ENCODE results near the gene GCG. TPM values are rescaled to one million over a fixed set of nuclear protein-coding genes. Genes with fewer than 3 reads are reported as not detected.

Gene GCG
- total and polyA plus RNA-seq, 10 of the 15 experiments (the other 5 are each of a cell fraction or from before 2014, with no cell fraction given) = not detected

DNA sequence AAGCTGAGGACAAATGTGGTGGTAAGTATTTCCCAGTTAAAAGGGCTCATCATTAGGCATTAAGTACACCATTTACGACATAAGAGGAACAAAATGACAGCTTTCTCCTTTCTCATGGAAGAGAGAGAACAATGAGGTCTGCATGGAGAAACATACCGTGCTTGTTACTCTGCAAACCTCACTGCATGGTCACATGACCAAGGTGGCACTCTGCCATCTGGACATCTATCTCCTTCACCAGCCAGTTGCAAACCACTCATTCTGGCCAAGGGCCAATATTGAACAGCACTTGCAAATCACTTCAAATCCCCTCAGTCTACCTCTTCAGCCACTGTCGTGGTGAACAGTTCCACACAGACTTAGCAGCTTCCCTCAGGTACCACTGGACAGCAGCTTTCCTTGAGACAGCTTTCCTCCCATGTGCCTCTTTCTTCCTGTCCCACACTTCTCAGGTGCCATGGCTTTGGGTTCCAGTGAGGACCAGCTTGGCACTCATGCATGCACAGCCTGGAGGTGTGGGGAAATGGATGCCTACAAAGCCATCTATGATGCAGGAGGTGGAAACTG lies 48.5 kb downstream of the GCG start:
- intact Hi-C loops (cut with micrococcal nuclease; ENCODE audit: unreplicated experiment) (no loop called here), in situ Hi-C loops (cut with MboI) (no loop called here)
- H3K79me2 ChIP-seq (ENCODE audit: control insufficient read depth, insufficient read depth, low read length) = no peaks in the 10 kb centered on the region
- ChIA-PET CTCF (interaction anchor here (0.8 to 1.5 kb wide), 5 partner anchors 12 to 231 kb away, joined by 4 to 5 read pairs (median 4); no protein-coding TSS in a partner anchor), RAD21 (ENCODE audit: unreplicated experiment) (no interaction called here), SMC1A (ENCODE audit: uncharacterized antibody, unreplicated experiment) (interaction anchor here (0.6 to 1.4 kb wide), 3 partner anchors 17 to 1705 kb away, joined by 3 read pairs; no protein-coding TSS in a partner anchor), POLR2A (no interaction called here)
- H3K4me2 ChIP-seq (ENCODE audit: control insufficient read depth, insufficient read depth) = no peak overlapping the region
- H2AFZ ChIP-seq (ENCODE audit: control insufficient read depth, low read depth, low read length) = no peak overlapping the region
- no peaks in the 10 kb centered on the region for H3K36me3 ChIP-seq (ENCODE audit: control insufficient read depth in 2 of 2, insufficient read depth in 2 of 2, low read length in 1 of 2)
- H3K27me3 ChIP-seq (replicated peaks in 1 of 2; ENCODE audit: control insufficient read depth in 2 of 2, insufficient read depth in 2 of 2, low read length in 1 of 2) = no peaks in the 10 kb centered on the region; a peak in 1 of 4 replicates
- WGBS (ENCODE audit: insufficient coverage, insufficient replicate concordance, low lambda C conversion rate, missing lambda C conversion rate) = 30% methylated on average over 3 of the region's 3 CpGs
- H4K20me1 ChIP-seq (ENCODE audit: control insufficient read depth, insufficient read depth) = no peaks in the 10 kb centered on the region
- no peaks in the 10 kb centered on the region for H3K4me1 ChIP-seq (ENCODE audit: control insufficient read depth, insufficient read depth, low read length)
- no TSS peak for BruUV-seq (replicated peaks)
- DNase-seq (ENCODE audit: low read depth, low spot score) = no peak
- ATAC-seq = no peak
- no peak overlapping the region for H3K27ac ChIP-seq (ENCODE audit: control insufficient read depth, insufficient read depth)
- no peak overlapping the region for H3K9ac ChIP-seq (ENCODE audit: control insufficient read depth, insufficient read depth, low read length)
- no peak for FAIRE-seq
- no peak overlapping the region for H3K4me3 ChIP-seq
- TF ChIP-seq NFYB (IDR thresholded peaks at IDR 0.05; ENCODE audit: insufficient read depth, low read depth, low read length) (no peak), FOXK2 (IDR thresholded peaks at IDR 0.05) (no peak), SIX5 (IDR thresholded peaks at IDR 0.05; ENCODE audit: low read depth, low read length, severe bottlenecking) (no peak), USF2 (IDR thresholded peaks at IDR 0.05; ENCODE audit: borderline replicate concordance, low read depth, low read length) (no peak), SREBF1 (IDR thresholded peaks at IDR 0.05; ENCODE audit: low read length) (no peak), NR2C2 (IDR thresholded peaks at IDR 0.05; ENCODE audit: borderline replicate concordance, control insufficient read depth, insufficient read length, low read depth) (no peak), SRF (IDR thresholded peaks at IDR 0.05; ENCODE audit: low read depth in 2 of 2, low read length in 2 of 2) (no peak), SMAD5 (IDR thresholded peaks at IDR 0.05; ENCODE audit: low read depth) (no peak)
- TF ChIP-seq, protein P1, sequence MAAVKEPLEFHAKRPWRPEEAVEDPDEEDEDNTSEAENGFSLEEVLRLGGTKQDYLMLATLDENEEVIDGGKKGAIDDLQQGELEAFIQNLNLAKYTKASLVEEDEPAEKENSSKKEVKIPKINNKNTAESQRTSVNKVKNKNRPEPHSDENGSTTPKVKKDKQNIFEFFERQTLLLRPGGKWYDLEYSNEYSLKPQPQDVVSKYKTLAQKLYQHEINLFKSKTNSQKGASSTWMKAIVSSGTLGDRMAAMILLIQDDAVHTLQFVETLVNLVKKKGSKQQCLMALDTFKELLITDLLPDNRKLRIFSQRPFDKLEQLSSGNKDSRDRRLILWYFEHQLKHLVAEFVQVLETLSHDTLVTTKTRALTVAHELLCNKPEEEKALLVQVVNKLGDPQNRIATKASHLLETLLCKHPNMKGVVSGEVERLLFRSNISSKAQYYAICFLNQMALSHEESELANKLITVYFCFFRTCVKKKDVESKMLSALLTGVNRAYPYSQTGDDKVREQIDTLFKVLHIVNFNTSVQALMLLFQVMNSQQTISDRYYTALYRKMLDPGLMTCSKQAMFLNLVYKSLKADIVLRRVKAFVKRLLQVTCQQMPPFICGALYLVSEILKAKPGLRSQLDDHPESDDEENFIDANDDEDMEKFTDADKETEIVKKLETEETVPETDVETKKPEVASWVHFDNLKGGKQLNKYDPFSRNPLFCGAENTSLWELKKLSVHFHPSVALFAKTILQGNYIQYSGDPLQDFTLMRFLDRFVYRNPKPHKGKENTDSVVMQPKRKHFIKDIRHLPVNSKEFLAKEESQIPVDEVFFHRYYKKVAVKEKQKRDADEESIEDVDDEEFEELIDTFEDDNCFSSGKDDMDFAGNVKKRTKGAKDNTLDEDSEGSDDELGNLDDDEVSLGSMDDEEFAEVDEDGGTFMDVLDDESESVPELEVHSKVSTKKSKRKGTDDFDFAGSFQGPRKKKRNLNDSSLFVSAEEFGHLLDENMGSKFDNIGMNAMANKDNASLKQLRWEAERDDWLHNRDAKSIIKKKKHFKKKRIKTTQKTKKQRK (IDR thresholded peaks at IDR 0.05; ENCODE audit: low read depth, low read length) = no peak
- TF ChIP-seq, protein P2, sequence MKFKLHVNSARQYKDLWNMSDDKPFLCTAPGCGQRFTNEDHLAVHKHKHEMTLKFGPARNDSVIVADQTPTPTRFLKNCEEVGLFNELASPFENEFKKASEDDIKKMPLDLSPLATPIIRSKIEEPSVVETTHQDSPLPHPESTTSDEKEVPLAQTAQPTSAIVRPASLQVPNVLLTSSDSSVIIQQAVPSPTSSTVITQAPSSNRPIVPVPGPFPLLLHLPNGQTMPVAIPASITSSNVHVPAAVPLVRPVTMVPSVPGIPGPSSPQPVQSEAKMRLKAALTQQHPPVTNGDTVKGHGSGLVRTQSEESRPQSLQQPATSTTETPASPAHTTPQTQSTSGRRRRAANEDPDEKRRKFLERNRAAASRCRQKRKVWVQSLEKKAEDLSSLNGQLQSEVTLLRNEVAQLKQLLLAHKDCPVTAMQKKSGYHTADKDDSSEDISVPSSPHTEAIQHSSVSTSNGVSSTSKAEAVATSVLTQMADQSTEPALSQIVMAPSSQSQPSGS (IDR thresholded peaks at IDR 0.05; ENCODE audit: low read length) = no peak
- TF ChIP-seq, protein P3, sequence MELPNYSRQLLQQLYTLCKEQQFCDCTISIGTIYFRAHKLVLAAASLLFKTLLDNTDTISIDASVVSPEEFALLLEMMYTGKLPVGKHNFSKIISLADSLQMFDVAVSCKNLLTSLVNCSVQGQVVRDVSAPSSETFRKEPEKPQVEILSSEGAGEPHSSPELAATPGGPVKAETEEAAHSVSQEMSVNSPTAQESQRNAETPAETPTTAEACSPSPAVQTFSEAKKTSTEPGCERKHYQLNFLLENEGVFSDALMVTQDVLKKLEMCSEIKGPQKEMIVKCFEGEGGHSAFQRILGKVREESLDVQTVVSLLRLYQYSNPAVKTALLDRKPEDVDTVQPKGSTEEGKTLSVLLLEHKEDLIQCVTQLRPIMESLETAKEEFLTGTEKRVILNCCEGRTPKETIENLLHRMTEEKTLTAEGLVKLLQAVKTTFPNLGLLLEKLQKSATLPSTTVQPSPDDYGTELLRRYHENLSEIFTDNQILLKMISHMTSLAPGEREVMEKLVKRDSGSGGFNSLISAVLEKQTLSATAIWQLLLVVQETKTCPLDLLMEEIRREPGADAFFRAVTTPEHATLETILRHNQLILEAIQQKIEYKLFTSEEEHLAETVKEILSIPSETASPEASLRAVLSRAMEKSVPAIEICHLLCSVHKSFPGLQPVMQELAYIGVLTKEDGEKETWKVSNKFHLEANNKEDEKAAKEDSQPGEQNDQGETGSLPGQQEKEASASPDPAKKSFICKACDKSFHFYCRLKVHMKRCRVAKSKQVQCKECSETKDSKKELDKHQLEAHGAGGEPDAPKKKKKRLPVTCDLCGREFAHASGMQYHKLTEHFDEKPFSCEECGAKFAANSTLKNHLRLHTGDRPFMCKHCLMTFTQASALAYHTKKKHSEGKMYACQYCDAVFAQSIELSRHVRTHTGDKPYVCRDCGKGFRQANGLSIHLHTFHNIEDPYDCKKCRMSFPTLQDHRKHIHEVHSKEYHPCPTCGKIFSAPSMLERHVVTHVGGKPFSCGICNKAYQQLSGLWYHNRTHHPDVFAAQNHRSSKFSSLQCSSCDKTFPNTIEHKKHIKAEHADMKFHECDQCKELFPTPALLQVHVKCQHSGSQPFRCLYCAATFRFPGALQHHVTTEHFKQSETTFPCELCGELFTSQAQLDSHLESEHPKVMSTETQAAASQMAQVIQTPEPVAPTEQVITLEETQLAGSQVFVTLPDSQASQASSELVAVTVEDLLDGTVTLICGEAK (IDR thresholded peaks at IDR 0.05; ENCODE audit: borderline replicate concordance) = no peak
- no peaks in the 10 kb centered on the region for H3K9me3 ChIP-seq (replicated peaks; ENCODE audit: control insufficient read depth, insufficient read depth, low read length)

Data from GM12878 (cell line).